DND-41 (cell line): ENCODE results near the gene SH2D3C.

Source experiments
- ATAC-seq: fragments of 200-7000 bp; cut with Tn5 transposase; 3 replicates; pipeline ENCODE4 v1.9.1; 2021; ENCODE audit warnings: low read depth; ENCODE audit not compliant: insufficient read depth
- DNase-seq: peaks from one replicate; pipeline ENCODE4 v3.0.0-alpha.2; 2020
- H2AFZ ChIP-seq: 2 replicates; pipeline ENCODE4 v1.6.0; 2012; ENCODE audit warnings: low read depth, low read length
- H3K27ac ChIP-seq: 2 replicates; pipeline ENCODE4 v1.5.1; 2012; ENCODE audit warnings: low read length, inconsistent platforms
- H3K27me3 ChIP-seq: fragments of 200-600 bp; sonication (generic); 2 replicates; pipeline ENCODE4 v1.6.0; 2012; ENCODE audit warnings: low read length, mild to moderate bottlenecking, inconsistent platforms; ENCODE audit not compliant: insufficient read depth, poor library complexity
- H3K36me3 ChIP-seq: 2 replicates; pipeline ENCODE4 v1.5.1; 2012; ENCODE audit warnings: low read length, inconsistent platforms; ENCODE audit not compliant: insufficient read depth
- H3K4me1 ChIP-seq: 2 replicates; pipeline ENCODE4 v1.5.1; 2012; ENCODE audit warnings: mild to moderate bottlenecking, low read length; ENCODE audit not compliant: insufficient read depth
- H3K4me2 ChIP-seq: 2 replicates; pipeline ENCODE4 v1.6.0; 2012; ENCODE audit warnings: mild to moderate bottlenecking, moderate library complexity, low read length, inconsistent platforms; ENCODE audit not compliant: insufficient read depth
- H3K4me3 ChIP-seq, 2 experiments: fragments of 200-600 bp in 1 of 2; shearing (Covaris generic) in 1 of 2; 2 replicates each; pipeline ENCODE4 v1.5.1; 2012 to 2016; ENCODE audit warnings: inconsistent platforms in 2 of 2, low read length in 2 of 2, mild to moderate bottlenecking in 2 of 2, low read depth in 1 of 2, moderate library complexity in 1 of 2
- H3K79me2 ChIP-seq: 2 replicates; pipeline ENCODE4 v1.6.0; 2012; ENCODE audit warnings: low read length, inconsistent platforms; ENCODE audit not compliant: insufficient read depth
- H3K9ac ChIP-seq: 2 replicates; pipeline ENCODE4 v1.6.0; 2012; ENCODE audit warnings: low read depth, mild to moderate bottlenecking, inconsistent platforms, low read length, moderate library complexity
- H3K9me3 ChIP-seq: 2 replicates; pipeline ENCODE4 v1.5.1; 2012; ENCODE audit warnings: low read length, moderate library complexity, mild to moderate bottlenecking, inconsistent platforms; ENCODE audit not compliant: insufficient read depth, severe bottlenecking
- H4K20me1 ChIP-seq: 2 replicates; pipeline ENCODE4 v1.6.0; 2012; ENCODE audit warnings: low read length; ENCODE audit not compliant: insufficient read depth
- EZH2 ChIP-seq: IDR thresholded peaks from 3 replicates; pipeline ENCODE4 v1.6.1; 2012; ENCODE audit warnings: borderline replicate concordance, low read depth, mild to moderate bottlenecking, moderate library complexity, low read length, inconsistent platforms; ENCODE audit not compliant: severe bottlenecking
- TF ChIP-seq, protein P1 (sequence below): IDR thresholded peaks from 2 replicates; pipeline ENCODE4 v1.5.1; 2012; ENCODE audit warnings: borderline replicate concordance, low read length, moderate library complexity, mild to moderate bottlenecking; ENCODE audit not compliant: poor library complexity, severe bottlenecking; ENCODE audit errors: extremely low read depth

The SH2D3C gene

DNA sequence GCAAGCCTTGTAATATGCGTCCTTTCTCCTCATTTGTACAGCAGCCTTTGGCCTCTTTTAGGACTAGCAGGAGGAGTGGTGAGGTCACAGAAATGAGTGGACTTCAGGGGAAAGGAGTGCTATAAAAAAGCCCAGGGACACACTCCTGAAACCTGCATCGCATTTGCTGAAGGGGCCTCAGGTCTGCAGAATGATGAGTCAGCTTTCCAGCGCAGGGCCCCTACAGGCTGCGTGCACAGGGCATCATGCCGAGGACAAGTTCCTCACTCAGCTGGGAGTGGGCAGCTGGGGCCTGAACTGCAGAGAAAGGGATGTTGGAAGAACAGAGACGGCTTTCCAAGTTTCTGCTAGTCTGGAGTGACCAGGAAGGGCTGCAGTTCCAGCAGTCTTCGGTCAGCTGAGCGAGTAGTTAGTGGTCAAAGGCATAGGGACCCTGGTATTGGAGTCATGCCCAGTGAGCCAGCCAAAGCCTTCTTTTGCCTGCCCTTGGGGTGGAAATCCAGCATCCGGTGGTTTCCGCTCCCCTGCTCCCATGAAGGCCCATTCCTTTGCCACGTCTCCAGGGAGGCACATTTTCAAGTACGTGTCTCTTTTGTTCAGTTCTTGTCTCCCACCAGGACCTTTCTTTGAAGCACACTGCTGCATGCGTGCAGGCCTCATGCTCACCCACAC is 89.0 kb downstream of the SH2D3C start:
- Histone ChIP-seq H3K4me3 (no peak overlapping the region), H3K9ac (no peak overlapping the region), H2AFZ (no peak overlapping the region), H3K27me3 (no peaks in the 10 kb centered on the region), H3K36me3 (no peaks in the 10 kb centered on the region), H3K4me2 (no peak overlapping the region), H3K27ac (no peak overlapping the region), H3K79me2 (no peaks in the 10 kb centered on the region), H3K4me1 (no peaks in the 10 kb centered on the region), H4K20me1 (no peaks in the 10 kb centered on the region), H3K9me3 (no peaks in the 10 kb centered on the region)
- no peak for TF ChIP-seq EZH2
- TF ChIP-seq, protein P1, sequence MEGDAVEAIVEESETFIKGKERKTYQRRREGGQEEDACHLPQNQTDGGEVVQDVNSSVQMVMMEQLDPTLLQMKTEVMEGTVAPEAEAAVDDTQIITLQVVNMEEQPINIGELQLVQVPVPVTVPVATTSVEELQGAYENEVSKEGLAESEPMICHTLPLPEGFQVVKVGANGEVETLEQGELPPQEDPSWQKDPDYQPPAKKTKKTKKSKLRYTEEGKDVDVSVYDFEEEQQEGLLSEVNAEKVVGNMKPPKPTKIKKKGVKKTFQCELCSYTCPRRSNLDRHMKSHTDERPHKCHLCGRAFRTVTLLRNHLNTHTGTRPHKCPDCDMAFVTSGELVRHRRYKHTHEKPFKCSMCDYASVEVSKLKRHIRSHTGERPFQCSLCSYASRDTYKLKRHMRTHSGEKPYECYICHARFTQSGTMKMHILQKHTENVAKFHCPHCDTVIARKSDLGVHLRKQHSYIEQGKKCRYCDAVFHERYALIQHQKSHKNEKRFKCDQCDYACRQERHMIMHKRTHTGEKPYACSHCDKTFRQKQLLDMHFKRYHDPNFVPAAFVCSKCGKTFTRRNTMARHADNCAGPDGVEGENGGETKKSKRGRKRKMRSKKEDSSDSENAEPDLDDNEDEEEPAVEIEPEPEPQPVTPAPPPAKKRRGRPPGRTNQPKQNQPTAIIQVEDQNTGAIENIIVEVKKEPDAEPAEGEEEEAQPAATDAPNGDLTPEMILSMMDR: no peak
- no peak for ATAC-seq
- no peak for DNase-seq
